Left cardiac atrium (tissue), 4 donors: ENCODE measurements around the gene MRPL12. TPM values are rescaled to one million over a fixed set of nuclear protein-coding genes. Genes with fewer than 3 reads are reported as not detected.

ENCODE experiments used
- ATAC-seq, 2 donors: fragments of 200-7000 bp; cut with Tn5 transposase; one replicate each; pipeline ENCODE4 v1.9.1; 2020; ENCODE audit warnings: mild to moderate bottlenecking in 2 of 2, moderate library complexity in 2 of 2
- DNase-seq: peaks from one replicate; pipeline ENCODE4 v3.0.0-alpha.2; 2020
- intact Hi-C, 2 donors: fragments of 100-400 bp; cut with DNase I; formaldehyde crosslinking; loops; one replicate each; pipeline versions ENCODE4 v1.14.1 to v1.15.1; 2022 to 2023
- total RNA-seq, 2 donors: library from RNA; stranded (reverse); fragmentation: NEBNext Ultra II Directional; extraction: Animal tissue kit (Norgen Biotek cat#: 25700); gene quantifications; one replicate each; pipeline ENCODE4 v1.2.1, GENCODE V29; 2021
- donor health status: DM: no; HTN: yes; CAD: no.
- donor health status: DM: no; HTN: yes; CAD: no; lungs with severe emphysema.
- donor health status: DM: yes; HTN: yes; CAD: no.
- donor health status: Dilated cardiomyopathy.

Gene MRPL12
- total RNA-seq, 2 donors from 2014 or later, result 133 TPM

DNA sequence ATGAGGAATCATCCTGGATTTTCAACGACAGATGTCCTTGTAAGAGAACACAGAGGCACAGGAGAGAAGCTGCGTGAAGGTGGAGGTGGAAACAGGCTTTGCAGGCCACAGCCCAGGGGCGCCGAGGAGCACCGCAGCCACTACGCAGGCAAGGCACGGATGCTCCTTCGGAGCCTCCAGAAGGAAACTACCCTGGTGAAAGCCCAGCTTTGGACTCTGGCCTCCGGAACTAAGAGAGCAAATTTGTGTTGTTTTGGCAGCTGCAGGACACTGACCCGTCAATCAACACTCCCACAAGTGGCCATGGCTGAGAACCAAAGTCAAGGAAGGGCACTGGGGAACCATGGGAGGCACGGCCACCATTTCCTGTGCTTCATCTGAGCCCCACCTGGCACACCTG, 23.0 kb upstream of the MRPL12 start:
- intact Hi-C loops, result no loop called here
- DNase-seq, result no peak
- ATAC-seq, result no peak

DNA sequence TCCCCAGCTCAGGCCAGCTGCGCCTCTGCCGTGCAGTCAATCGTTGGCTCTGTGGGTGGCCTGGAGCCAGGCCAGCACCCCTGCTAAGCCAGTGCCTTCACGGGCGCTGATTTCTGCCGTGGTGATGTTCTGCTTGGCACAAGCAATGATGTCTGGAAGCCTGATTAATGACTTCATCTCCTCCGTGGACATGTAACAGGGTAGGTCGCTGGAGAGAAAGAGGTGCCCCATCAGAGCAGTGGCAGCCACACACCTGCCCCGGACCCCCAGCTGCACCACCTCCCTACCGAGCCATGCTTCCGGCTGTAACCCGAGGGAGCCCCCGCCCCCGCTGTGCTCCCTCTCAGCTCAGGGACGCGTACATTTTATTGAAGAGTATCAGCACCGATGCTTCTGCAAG, 21.5 kb upstream of the MRPL12 start:
- DNase-seq (no peak), ATAC-seq (no peak)
- intact Hi-C loops, result no loop called here

DNA sequence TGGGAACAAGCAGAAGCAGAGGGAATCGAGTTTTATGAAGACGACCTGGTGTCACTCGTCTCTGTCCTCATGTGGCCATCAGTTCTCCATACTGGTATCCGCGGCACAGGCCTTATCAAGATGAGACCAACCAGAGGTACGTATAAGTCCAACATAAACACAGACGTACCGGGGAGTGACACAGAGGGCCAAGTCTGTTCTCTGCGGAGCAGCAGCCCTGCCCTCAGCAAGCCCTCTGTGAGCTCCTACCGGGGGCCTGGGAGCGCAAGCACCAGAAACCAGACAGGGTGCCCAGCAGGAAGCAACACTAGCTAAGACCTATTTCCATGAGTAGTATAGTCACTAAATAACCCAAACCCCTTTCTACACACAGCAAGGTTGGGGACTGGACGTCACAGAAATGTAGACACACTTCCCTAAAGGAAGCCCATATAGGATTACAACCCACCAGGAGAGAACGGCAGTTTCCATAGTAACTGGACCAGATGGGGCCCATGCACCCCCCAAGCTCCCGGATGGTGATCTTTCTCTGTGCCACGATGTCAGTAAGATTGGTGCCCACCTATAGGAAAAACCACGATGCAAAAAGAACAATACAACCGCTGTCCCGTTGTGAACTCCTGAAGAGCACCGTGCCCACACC, 20.5 kb upstream of the MRPL12 start:
- DNase-seq (no peak), ATAC-seq (no peak)
- intact Hi-C loops, result no loop called here

DNA sequence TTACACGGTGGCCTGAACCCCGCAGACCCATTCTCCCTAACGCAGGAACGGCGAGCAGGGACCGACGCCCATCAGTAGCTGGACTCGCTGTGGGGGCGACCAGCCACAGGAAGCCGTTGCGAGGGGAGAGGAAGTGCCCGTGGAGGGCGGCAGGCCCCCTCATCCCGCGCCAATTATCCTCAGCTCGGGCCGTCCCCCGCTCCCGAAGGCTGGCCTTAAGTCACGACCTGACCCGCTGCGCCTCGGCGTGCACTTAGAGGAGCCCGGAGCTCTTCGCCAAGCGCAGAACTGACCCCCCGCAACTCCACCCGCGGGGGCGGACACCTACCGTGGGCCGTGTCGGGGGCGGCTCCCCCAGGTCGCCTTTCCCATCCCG, 20.0 kb upstream of the MRPL12 start:
- DNase-seq (no peak), ATAC-seq (peak; percentile 5 to 20)
- intact Hi-C loops, result no loop called here

DNA sequence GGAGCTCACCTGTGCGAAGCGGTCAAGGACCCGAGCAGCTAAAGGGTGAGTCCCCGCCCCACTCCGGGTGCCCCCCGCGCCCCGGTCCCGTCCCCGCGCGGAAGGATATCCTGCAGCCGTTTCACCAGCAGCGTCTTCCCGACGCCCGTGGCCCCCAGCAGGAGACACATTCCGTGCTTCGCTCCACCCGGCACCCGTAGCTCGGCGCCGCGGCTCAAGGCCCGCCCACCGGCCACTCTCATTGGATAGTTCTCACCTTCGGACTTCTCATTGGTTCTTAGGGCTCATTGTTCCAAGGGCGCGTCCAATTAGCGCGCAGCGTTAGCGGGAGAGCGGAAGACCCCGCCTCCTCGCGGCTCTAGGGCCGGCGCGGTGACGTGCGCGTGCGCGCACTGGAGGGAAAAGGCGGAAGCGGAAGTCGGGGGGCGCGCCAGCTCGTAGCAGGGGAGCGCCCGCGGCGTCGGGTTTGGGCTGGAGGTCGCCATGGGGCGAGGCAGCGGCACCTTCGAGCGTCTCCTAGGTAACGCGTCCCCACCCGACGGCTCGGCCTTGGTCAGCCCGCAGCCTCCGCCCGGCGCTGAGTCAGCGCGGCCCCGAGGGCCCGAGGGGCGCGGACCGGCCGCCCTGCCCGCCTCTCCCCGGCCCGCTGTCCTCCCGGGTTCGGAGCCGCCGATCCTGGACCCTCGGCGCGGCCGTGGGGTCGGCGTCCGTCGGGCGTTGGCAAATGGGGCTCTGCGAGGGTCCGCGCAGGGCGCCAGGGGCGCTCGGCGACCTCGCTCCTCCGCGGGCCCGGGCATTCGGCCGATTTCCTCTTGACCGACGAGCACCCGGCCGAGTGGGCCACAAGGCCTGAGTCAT, 19.4 kb upstream of the MRPL12 start, which contains the start of the genes ARL16 and HGS:
Gene ARL16, minus strand, starts transcription at position 214 of the 858 bp plus-strand sequence. Its CDS starts 44 bp downstream, at position 170.
Gene HGS, plus strand, starts transcription at position 428 of the 858 bp plus-strand sequence. Its CDS starts 56 bp downstream, at position 484.
- intact Hi-C loops, result no loop called here
- ATAC-seq, result peak; percentile 98 to 99

DNA sequence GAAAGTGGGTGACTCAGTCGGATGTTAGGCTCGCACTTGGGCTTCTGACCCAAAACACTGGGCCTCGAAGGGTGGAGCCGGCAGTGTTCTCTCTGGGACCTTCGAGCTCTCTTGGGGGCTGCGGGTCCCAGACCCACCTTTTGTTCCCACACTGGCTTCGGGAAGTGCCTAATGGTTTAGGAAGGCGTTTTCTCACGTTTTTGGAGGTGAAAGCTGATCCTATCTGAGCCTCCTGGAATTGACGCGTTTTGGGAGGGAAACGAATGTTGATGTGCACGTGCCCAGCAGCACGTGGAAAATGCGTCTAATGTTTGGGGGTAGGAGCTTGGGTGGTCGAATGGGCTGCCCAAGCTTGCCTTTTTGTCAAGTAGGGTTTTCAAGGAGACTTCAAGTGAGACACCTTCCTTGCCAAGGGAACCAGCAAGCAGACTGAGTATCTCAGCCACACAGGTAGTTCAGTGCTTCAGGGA, 18.7 kb upstream of the MRPL12 start:
- ATAC-seq (peak; percentile 2 to 39), DNase-seq (no peak)
- intact Hi-C loops, result no loop called here

More for the DNA sequence above, 19.4 kb upstream of the MRPL12 start, which contains the start of the genes ARL16 and HGS:
- DNase-seq, result peak; percentile 99

DNA sequence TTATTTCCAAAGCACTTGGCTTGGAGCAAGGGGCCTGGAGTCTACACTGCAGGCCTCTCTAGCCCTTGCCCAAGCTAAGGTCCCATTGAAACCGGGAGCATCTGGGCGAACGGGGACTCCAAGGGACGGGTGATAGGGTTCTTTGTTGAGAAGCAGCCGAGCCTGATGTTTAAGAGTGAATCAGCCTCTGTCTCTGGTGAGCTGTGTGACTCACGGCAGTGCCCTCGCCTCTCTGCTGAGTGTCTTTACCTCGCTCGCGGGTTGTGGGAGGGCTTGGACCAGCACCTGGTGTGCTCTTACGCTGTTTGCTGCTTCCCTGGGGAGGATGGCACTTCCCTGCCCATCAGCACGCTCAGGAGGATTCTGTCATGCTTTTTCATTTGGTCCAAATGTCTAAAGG, 18.1 kb upstream of the MRPL12 start:
- no peak for ATAC-seq
- intact Hi-C loops, result no loop called here
- no peak for DNase-seq

DNA sequence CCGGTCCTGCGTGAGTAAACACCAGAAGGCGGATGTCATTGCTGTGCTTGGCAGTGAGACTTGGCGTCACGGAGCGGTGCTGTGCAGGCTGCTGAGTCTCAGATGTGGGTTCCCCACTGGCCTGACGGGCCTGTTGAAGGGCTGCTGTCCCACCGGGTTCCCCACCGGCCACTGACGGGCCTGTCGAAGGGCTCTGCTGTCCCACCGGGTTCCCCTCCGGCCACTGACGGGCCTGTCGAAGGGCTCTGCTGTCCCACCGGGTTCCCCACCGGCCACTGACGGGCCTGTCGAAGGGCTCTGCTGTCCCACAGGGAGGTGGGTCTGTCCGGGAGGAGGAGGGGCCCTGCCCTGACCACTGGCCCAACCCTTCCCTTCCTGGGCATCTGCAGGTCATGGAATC, 16.6 kb upstream of the MRPL12 start:
- ATAC-seq, result no peak

DNA sequence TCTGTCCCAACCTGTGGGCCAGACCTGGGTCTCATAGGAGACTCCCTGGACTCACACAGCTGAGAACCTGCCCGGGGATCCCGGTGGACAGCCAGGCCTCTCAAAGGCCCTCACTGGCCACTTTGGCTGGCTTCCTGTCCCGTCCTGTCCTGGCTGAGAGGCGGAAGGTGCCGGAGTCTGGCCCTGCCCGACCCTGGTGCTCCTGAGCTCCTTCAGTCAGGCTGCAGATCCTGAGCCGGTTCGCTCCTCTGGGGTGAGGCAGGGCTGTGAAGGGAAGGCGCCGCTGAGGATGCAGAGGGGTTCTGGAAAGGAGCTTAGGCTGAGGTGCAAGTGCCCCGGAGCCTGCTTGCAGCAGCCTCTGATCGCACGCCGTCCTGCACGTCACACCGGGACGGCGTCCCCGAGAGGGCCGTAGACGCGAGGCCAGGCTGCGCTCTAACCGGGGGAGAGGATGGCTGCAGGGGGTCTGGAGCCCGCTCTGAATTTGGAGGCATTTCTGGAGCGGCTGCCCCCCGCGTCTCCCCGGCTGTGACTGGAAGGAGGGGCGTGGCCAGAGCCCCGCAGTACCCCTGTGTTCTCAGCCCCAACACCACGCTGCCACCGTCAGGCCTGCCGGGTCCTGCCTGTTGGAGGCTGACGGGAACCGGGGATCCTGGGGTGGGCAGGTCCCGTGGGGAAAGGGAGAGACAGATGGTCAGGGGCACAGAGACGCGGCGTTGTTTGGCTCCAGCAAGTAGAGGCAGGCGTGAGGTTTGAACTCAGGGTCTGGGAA, 15.2 kb upstream of the MRPL12 start:
- ATAC-seq (no peak), DNase-seq (no peak)
- intact Hi-C loops, result no loop called here

More for the DNA sequence above, 16.6 kb upstream of the MRPL12 start:
- intact Hi-C loops, result no loop called here
- no peak for DNase-seq

DNA sequence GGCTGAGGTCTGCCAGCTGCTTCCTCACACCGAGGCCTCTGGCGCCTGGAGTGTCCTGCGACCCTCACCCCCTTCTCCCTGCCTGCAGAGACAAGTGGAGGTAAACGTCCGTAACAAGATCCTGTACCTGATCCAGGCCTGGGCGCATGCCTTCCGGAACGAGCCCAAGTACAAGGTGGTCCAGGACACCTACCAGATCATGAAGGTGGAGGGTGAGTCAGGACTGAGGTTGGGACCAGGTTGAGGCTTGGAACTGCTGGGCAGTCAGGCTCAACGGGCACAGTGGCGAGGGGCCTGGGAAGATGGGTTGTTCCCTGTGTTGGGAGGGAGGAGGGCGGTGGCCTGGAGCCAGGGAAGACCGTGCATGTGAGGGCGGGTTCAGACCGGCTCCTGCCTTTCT, 14.6 kb upstream of the MRPL12 start:
- intact Hi-C loops, result no loop called here
- no peak for DNase-seq
- no peak for ATAC-seq

DNA sequence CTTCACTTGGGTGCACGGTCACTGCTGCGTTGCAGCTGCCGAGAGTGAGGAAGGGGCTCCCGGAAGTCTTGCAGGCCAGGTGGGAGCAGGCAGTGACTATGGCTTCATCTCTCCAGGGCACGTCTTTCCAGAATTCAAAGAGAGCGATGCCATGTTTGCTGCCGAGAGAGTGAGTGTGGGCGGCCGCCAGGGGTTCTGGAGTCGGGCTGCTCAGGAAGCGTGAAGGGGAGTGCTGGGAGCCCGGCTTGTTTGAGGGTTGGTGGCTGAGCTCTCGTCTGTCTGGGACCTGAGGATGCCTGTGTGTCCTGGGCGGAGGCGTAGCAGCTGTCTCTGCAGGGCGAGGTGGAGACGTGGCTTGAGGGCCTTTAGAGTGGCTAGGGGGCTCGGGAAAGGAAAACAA, 13.1 kb upstream of the MRPL12 start:
- intact Hi-C loops, result no loop called here

DNA sequence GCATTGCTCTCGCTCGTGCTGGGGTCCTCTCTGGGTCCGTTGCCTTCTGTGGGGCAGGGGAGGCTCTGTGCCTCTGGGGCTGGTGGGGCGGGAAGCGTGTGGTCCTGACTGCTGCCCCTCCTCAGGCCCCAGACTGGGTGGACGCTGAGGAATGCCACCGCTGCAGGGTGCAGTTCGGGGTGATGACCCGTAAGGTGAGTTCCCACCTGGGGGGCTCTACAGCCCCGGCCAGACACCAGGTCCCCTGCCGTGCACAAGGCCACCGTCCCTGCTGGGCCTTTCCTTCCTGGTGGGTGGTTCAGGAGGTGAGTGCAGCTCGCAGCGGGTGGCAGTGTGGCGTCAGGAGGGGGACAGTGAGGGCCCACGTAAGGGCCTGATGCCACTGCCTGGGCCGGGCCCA, 12.6 kb upstream of the MRPL12 start:
- intact Hi-C loops, result no loop called here

More for the DNA sequence above, 13.1 kb upstream of the MRPL12 start:
- ATAC-seq (no peak), DNase-seq (no peak)

DNA sequence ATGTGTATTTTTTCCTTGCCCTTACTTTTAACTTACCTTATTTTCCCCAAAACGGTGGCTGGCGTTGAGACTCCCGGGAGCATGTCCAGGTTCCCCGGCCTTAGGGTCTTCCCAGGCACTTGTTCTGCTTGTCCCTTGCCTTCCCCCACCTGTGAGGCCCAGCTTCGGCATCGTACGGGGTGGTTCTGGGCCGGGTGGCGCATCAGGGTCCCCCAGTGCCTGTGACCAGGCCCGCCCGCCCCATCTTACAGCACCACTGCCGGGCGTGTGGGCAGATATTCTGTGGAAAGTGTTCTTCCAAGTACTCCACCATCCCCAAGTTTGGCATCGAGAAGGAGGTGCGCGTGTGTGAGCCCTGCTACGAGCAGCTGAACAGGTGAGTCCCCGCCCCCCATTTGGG, 12.0 kb upstream of the MRPL12 start:
- DNase-seq, result no peak
- ATAC-seq, result no peak
- intact Hi-C loops, result no loop called here

More for the DNA sequence above, 12.6 kb upstream of the MRPL12 start:
- no peak for DNase-seq
- ATAC-seq, result no peak

DNA sequence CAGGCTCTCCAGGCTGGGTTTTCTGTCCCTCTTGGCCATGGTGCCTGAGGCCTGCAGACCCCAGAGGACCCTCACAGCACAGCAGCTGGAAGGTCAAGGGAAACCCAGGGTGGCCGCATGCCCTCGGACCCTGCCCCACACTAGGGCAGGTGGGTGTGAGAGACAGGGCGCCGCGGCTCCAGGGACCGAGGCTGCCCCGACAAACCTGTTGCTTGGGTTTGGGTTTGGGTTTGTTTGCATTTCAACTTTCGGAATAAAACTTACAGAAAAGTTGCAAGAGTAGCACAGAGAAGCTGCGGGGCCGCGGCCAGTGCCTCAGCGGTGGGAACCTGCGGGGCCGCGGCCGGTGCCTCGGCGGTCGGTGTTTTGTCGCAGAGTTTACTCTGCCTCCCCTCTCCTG, 11.6 kb upstream of the MRPL12 start:
- intact Hi-C loops, result no loop called here
- ATAC-seq, result no peak
- no peak for DNase-seq

DNA sequence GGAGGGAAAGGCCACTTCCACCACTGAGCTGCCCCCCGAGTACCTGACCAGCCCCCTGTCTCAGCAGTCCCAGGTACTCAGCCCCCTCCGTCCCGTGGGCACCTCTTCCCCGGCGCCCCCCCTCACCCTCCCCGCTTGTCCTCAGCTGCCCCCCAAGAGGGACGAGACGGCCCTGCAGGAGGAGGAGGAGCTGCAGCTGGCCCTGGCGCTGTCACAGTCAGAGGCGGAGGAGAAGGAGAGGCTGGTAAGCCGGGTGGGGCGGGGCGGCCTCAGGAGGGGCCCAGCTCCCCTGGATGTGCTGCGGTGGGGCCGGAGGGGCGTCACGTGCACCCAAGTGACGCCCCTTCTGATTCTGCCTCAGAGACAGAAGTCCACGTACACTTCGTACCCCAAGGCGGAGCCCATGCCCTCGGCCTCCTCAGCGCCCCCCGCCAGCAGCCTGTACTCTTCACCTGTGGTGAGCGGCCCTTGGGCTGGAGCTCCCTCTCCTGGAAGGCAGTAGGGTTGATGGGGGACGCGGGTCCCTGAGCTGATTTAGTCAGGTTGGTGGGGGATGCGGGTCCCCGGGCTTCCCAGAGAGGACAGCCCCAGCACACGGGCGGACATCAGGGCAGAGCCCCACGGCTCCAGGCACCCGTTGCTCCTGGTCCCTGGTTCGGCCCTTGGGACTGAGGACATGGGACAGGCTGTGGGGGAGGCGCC, 9.5 kb upstream of the MRPL12 start:
- ATAC-seq (no peak), DNase-seq (no peak)
- intact Hi-C loops, result no loop called here

DNA sequence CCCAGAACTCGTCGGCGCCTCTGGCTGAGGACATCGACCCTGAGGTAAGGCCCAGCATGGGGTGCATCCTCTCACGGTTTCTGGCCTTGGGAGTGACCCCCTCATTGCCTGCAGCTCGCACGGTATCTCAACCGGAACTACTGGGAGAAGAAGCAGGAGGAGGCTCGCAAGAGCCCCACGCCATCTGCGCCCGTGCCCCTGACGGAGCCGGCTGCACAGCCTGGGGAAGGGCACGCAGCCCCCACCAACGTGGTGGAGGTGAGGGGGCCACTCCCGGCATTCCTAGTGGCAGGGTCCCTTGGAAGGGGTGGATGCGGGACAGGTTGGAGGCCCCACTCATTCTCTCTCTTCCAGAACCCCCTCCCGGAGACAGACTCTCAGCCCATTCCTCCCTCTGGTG, 8.4 kb upstream of the MRPL12 start:
- no peak for ATAC-seq
- intact Hi-C loops, result no loop called here

DNA sequence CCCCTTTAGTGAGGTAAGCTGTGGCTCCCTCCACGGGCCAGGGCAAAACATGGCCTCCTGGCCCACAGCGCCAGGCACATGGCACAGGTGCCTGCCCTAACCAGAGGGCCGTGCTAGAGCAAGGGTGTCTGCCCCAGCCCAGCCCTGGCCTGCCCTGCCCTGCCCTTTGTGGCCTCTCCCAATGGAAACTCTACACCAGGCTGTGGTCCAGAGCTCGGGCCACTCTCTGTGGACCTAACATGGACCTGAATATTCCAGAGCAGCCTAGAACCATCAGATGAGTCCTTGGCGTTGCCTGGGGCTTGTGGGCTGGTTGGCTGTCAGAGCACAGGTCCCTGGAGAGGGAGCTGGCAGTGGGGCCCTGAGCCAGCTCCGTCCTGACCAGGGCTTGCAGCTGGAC, 8.0 kb upstream of the MRPL12 start:
- DNase-seq (no peak), ATAC-seq (no peak)
- intact Hi-C loops, result no loop called here

More for the DNA sequence above, 8.4 kb upstream of the MRPL12 start:
- DNase-seq, result no peak

DNA sequence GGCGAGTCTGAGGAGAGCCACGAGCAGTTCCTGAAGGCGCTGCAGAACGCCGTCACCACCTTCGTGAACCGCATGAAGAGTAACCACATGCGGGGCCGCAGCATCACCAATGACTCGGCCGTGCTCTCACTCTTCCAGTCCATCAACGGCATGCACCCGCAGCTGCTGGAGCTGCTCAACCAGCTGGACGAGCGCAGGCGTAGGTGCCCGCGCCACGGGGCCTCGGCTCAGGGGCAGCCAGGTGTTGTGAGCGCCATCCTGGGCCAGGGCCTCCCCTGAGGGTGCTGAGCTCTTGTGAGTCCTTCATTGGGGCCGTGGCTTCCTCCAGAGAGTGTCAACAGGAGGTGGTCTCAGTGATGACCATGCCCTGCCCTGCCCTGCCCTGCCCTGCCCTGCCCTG, 7.4 kb upstream of the MRPL12 start:
- ATAC-seq, result no peak
- intact Hi-C loops, result no loop called here

More for the DNA sequence above, 7.4 kb upstream of the MRPL12 start:
- DNase-seq, result no peak
